HL-60 (cell line): Measurements from ENCODE around the gene CSNK1G3.

ENCODE experiments used
- CTCF ChIP-seq: IDR thresholded peaks from one replicate; pipeline ENCODE4 v1.5.1; 2011; ENCODE audit warnings: low read length, control low read depth, inconsistent platforms; ENCODE audit not compliant: insufficient read depth
- POLR2AphosphoS5 ChIP-seq: IDR thresholded peaks from 2 replicates; pipeline ENCODE4 v1.6.1; 2012; ENCODE audit warnings: low read depth

GRCh38 chr5:123502120-123502519 lies 9.9 kb upstream of the CSNK1G3 start:
- TF ChIP-seq CTCF: no peak
- no peak for TF ChIP-seq POLR2AphosphoS5
